HPDE6-E6E7 (cell line): ENCODE measurements around the gene PNKP.
A peak's percentile ranks its signal among the peaks of the same experiment; 100 is the strongest.
"Not testable (repeated sequence)": the region's sequence is repeated elsewhere in the genome, so short reads cannot be mapped to it uniquely, and the experiment has no call there.

ENCODE experiments used
- DNase-seq: peaks from one replicate; pipeline ENCODE4 v3.0.0; 2011; ENCODE audit warnings: missing footprints; ENCODE audit errors: extremely low spot score

The PNKP gene

GRCh38 chr19:49823472-49823871 lies 43.9 kb downstream of the PNKP start:
- DNase-seq, result no peak

DNA sequence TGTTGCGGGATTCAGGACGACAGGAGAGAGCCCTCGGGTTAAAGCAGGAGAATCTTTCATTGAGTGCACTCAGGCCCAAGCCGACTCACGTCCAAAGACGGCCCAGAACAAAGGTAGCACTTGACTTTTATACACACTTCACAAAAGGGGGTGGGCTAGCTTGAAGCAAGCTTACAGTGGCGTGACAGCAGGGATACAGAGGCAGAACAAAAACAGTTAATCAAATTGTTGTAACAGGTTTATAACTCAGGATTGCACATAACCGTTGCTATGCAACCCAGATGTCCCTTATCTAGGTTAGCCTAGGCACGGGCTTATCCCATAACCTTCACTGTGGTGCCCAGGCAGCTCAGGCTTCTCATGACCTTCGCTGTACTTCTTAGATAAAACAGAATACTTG lies 47.3 kb downstream of the PNKP start:
- DNase-seq, result no peak

DNA sequence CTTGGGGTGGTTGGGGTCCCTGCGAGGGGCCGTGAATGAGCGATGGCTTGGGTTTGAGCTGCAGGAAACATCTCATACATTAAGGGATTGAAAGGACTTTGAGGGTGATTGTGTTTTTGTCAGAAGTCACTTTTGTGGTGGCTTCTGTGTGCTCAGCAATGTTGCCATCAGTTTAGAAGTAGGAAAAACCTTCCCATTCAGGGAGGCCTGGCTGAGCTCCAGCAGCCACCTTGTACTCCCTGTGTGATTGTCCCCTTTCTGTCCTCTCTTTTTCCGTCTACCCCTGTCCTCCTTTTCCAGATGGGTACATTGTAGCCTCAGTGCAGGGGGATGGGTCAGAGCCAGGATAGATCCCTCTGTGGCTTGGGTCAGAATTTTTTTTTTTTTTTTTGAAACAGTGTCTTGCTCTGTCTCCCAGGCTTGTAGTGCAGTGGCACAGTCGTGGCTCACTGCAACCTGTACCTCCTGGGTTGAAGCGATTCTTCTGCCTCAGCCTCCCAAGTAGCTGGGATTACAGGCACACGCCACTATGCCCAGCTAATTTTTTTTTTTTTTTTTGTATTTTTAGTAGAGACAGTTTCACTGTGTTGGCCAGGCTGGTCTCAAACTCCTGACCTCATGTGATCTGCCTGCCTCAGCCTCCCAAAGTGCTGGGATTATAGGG lies 47.8 kb downstream of the PNKP start:
- not testable (repeated sequence) for DNase-seq

GRCh38 chr19:49818649-49819370 lies 48.6 kb downstream of the PNKP start:
- no peak for DNase-seq

- DNase-seq, result peak; percentile 86
These were observed 49.3 kb downstream of the PNKP start, which contains the start of gene MED25 for GRCh38 chr19:49817964-49818648. TSS of gene MED25 (plus strand) at chr19:49818289. CDS start at chr19:49818342, 53 bp downstream.

GRCh38 chr19:49816590-49816989 lies 50.8 kb downstream of the PNKP start:
- no peak for DNase-seq

DNA sequence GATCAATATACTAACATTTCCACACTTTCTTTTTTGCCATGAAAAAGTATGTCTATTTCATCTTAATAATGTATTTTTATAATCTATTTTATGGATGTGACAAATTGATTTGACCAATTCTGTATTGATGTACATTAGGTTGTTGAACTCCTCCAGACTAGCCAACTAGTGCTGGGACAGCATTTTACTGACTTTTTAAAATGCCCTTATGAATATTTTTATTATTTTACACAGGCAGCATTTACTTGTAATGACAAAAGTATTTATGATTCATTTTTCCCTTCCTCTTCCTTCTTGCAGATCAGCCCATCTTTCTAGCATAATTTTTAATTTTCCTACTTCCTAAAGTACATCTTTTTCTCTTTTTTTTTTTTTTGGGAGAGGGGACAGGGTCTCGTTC lies 53.4 kb downstream of the PNKP start:
- no peak for DNase-seq

- peak; percentile 89 for DNase-seq
These were observed 54.1 kb downstream of the PNKP start, which contains the start of gene FUZ for GRCh38 chr19:49812997-49813861. TSS of gene FUZ (minus strand) at chr19:49813292. CDS start at chr19:49813106, 186 bp downstream.

- no peak for DNase-seq
These were observed 54.9 kb downstream of the PNKP start for GRCh38 chr19:49812452-49812996.

DNA sequence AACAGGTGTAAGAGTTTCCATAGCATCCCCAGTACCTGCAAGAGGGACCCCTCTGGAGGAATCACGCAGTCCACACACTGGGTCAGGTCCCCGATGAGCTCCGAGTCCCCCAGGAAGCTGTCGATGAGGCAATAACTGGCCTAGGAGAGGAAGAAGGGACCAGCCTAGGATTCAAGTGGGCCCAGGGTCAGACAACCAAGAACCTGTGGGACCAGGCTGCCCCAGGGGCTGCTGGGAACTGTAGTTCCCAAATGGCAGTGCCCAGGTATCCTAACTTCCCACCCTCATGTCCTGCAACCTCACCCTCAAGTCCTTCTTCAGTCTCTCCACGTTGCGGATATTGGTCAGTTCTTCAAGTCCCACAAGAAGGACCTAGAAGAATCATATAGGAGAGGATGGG lies 56.0 kb downstream of the PNKP start:
- no peak for DNase-seq
